Right atrium auricular region (tissue), 2 donors: ENCODE measurements around the gene C1QB. TPM values are rescaled to one million over a fixed set of nuclear protein-coding genes. Genes with fewer than 3 reads are reported as not detected.
"Not testable (repeated sequence)": the region's sequence is repeated elsewhere in the genome, so short reads cannot be mapped to it uniquely, and the experiment has no call there.

ENCODE experiments used
- DNase-seq: peaks from one replicate; pipeline ENCODE4 v3.0.0-alpha.2; 2019; ENCODE audit warnings: low spot score
- H3K27ac ChIP-seq, 2 donors: fragments of 200-600 bp; sonication (generic); 1 replicate in 1 of 2; 2 replicates in 1 of 2; pipeline ENCODE4 v1.5.1; 2016 to 2019
- H3K27me3 ChIP-seq, 2 donors: fragments of 200-600 bp; sonication (generic); one replicate each; pipeline versions ENCODE4 v1.5.1 to v1.6.0; 2017 to 2019
- H3K36me3 ChIP-seq: fragments of 200-600 bp; sonication (generic); one replicate; pipeline ENCODE4 v1.5.1; 2016
- H3K4me1 ChIP-seq, 2 donors: fragments of 200-600 bp; sonication (generic); one replicate each; pipeline versions ENCODE4 v1.5.1 to v1.6.0; 2017 to 2019
- H3K4me3 ChIP-seq, 2 donors: fragments of 200-600 bp; sonication (generic); 1 replicate in 1 of 2; 2 replicates in 1 of 2; pipeline ENCODE4 v1.5.1; 2017 to 2019; ENCODE audit warnings: mild to moderate bottlenecking in 1 of 2, moderate library complexity in 1 of 2
- H3K9me3 ChIP-seq, 2 donors: fragments of 200-600 bp; sonication (generic); one replicate each; pipeline ENCODE4 v1.5.1; 2019
- total RNA-seq, 2 donors: library from RNA; depleted of rRNA; stranded (reverse); fragments of >200 nt; gene quantifications; one replicate each; pipeline ENCODE4 v1.1.0, GENCODE V29; 2016
- TF ChIP-seq, protein P1 (sequence below), 2 donors: fragments of 200-600 bp; sonication (generic); IDR thresholded peaks; one replicate each; pipeline ENCODE4 v1.5.1; 2019; ENCODE audit warnings: antibody characterized with exemption in 2 of 2

C1QB gene
- total RNA-seq, 2 donors from 2014 or later: 82.5 to 262 TPM

DNA sequence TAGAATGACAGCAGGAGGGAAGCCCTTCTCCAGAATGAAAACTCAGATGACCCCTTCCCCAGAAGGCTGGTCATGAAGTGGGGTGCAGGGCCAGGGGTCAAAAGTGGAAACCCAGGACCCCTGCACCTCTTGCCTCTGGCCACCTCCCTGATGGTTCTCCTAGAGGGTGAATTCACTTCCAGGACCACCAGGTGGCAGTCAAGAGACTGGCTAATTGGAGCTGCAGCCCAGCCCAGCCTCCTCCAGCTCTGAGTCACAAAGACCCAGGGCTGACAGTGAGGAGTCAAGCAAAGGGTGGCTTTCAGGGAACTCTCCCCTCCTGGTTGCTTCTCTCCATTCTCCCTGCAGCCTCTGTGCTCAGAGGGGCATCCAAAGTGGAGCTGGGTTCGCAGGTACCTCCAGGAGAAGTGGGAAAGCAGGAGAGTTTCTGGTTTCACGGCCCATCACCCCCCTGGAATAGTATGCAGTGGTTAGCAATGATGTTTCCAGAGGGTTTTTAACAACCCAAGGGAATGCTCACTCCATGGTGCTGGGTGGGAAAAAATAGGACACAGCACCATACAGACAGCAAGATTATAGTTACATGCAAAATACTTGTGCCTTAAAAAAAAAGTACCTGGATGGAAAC is 51.5 kb downstream of the C1QB start:
- H3K4me3 ChIP-seq: no peak overlapping the region
- no peaks in the 10 kb centered on the region for H3K27me3 ChIP-seq
- DNase-seq: peak; percentile 91
- TF ChIP-seq, protein P1, sequence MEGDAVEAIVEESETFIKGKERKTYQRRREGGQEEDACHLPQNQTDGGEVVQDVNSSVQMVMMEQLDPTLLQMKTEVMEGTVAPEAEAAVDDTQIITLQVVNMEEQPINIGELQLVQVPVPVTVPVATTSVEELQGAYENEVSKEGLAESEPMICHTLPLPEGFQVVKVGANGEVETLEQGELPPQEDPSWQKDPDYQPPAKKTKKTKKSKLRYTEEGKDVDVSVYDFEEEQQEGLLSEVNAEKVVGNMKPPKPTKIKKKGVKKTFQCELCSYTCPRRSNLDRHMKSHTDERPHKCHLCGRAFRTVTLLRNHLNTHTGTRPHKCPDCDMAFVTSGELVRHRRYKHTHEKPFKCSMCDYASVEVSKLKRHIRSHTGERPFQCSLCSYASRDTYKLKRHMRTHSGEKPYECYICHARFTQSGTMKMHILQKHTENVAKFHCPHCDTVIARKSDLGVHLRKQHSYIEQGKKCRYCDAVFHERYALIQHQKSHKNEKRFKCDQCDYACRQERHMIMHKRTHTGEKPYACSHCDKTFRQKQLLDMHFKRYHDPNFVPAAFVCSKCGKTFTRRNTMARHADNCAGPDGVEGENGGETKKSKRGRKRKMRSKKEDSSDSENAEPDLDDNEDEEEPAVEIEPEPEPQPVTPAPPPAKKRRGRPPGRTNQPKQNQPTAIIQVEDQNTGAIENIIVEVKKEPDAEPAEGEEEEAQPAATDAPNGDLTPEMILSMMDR (IDR thresholded peaks at IDR 0.05): peak; percentile 88 to 92
- no peaks in the 10 kb centered on the region for H3K36me3 ChIP-seq
- H3K27ac ChIP-seq: no peak overlapping the region
- no peaks in the 10 kb centered on the region for H3K4me1 ChIP-seq
- no peaks in the 10 kb centered on the region for H3K9me3 ChIP-seq

DNA sequence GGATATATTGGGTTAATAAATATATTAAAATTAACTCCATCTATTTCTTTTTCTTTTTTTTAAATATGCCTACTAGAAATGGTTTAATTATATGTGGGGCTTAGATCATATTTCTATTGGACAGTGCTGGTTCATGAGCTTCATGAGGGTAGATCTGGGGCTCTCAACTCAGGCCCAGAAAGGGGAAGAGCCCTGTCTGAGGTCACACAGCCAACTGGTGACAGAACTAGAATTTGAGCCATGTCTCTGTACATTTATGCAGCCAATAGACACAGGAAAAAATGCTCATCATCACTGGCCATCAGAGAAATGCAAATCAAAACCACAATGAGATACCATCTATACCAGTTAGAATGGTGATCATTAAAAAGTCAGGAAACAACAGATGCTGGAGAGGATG is 52.5 kb downstream of the C1QB start:
- no peak overlapping the region for H3K27ac ChIP-seq
- H3K4me3 ChIP-seq: no peak overlapping the region
- no peaks in the 10 kb centered on the region for H3K36me3 ChIP-seq
- no peak for DNase-seq
- no peaks in the 10 kb centered on the region for H3K27me3 ChIP-seq
- H3K4me1 ChIP-seq: peaks cover 0 to 7% of the 10 kb centered on the region in 2 donors
- TF ChIP-seq, protein P1 (IDR thresholded peaks at IDR 0.05): no peak
- H3K9me3 ChIP-seq: no peaks in the 10 kb centered on the region

DNA sequence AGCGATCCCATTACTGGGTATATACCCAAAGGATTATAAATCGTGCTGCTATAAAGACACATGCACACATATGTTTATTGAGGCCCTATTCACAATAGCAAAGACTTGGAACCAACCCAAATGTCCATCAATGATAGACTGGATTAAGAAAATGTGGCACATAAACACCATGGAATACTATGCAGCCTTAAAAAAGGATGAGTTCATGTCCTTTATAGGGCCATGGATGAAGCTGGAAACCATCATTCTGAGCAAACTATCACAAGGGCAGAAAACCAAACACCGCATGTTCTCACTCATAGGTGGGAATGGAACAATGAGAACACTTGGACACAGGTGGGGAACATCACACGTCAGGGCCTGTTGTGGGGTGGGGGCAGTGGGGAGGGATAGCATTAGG is 53.1 kb downstream of the C1QB start:
- not testable (repeated sequence) for H3K4me3 ChIP-seq, DNase-seq, H3K4me1 ChIP-seq, H3K9me3 ChIP-seq, H3K27me3 ChIP-seq, H3K27ac ChIP-seq, H3K36me3 ChIP-seq

DNA sequence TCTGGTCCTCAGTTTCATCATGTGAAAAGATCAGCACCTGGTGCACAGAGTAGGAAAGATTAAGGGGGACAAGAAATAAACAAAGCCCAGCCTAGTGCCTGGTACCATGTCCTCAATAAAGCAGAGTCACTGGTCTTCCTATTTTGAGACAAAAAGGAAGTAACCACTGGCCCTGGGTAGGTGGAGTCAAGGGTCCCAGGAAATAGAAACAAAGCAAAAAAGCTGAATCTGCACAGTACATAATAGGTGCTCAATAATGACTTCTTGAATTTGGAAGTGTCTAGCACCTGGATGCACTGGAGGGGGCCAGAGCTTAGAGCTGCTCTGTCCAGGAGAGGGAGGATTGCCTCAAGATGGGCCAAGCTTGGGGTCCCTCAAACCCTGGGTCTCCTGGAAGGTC is 55.7 kb downstream of the C1QB start:
- Histone ChIP-seq H3K36me3 (no peaks in the 10 kb centered on the region), H3K4me3 (no peak overlapping the region), H3K4me1 (peaks cover 0 to 21% of the 10 kb centered on the region in 2 donors), H3K9me3 (no peaks in the 10 kb centered on the region), H3K27me3 (no peaks in the 10 kb centered on the region), H3K27ac (no peak overlapping the region)
- DNase-seq: no peak
- TF ChIP-seq, protein P1 (IDR thresholded peaks at IDR 0.05): no peak

DNA sequence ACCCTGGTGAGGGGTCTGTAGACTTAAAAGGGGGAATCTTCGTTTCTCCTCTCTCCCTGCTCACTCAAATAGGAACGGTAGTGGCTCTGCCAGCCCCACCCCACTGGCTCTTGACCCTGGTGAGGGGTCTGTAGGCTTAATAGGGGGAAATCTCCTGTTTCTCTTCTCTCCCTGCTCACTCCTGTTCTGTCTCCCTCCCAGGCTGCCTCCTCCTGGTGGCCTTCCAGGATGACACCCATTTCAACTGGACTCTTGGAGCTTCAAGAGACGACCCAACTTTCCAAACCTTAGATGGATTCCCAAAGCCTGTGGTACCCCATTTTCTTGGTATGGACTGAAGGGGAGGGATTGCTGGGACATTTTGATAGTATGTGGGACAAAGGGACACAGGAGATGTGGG is 56.2 kb downstream of the C1QB start:
- H3K4me1 ChIP-seq: peaks cover 0 to 21% of the 10 kb centered on the region in 2 donors
- H3K27me3 ChIP-seq: no peaks in the 10 kb centered on the region
- no peaks in the 10 kb centered on the region for H3K36me3 ChIP-seq
- no peaks in the 10 kb centered on the region for H3K9me3 ChIP-seq
- DNase-seq: no peak
- TF ChIP-seq, protein P1 (IDR thresholded peaks at IDR 0.05): no peak
- H3K4me3 ChIP-seq: no peak overlapping the region
- H3K27ac ChIP-seq: no peak overlapping the region

DNA sequence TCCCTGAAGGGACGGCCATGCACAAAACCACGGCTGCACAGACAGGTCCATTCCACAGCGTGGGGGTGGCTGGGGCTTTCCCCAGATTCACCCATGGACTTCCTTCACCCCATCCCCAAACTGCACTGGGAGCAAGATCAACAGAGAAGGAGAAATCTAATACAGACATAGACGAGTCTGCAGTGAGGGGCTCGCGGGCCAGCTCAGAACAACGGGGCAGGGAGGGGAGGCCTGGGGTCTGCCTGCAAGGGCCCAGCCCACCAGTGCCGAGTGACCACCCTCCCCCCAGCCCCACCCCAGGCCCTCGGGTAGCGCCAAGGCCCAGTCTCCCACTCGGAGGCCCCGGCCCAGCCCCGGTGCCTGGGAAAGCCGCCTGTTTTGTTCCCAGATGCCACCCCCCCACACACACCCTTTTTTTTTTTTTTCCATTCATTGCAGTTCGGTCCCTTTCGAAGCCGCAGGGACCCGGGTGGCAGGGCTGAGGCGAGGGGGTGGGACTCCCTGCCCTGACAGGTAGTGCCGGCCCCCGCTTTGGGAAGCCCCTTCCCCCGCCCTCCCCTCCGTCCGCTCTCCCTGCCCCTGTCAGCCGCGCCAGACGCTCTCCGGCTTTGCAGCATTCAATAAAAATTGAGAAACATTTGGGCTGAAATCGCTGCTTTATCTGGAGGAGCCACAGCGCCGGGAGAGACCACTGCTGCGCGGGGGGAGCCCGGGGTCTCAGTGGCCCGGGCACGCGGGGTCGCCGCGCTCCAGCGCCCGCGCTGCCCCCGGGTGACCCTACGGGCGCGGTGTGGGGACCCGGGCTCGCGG is 57.1 kb downstream of the C1QB start:
- Histone ChIP-seq H3K9me3 (no peaks in the 10 kb centered on the region), H3K4me1 (peaks cover 0 to 21% of the 10 kb centered on the region in 2 donors), H3K27me3 (no peaks in the 10 kb centered on the region), H3K27ac (no peak overlapping the region), H3K4me3 (peak overlapping the region; percentile 26 to 58), H3K36me3 (no peaks in the 10 kb centered on the region)
- TF ChIP-seq, protein P1 (IDR thresholded peaks at IDR 0.05): no peak
- no peak for DNase-seq
